ENCODE data around the gene DDB1.

- TF ChIP-seq POLR2AphosphoS5 (IDR thresholded peaks at IDR 0.05; ENCODE audit: low read depth, low read length), result no peak
- TF ChIP-seq POLR2A (IDR thresholded peaks at IDR 0.05; ENCODE audit: low read depth, low read length), result no peak
- no peak for TF ChIP-seq TAF1 (IDR thresholded peaks at IDR 0.05; ENCODE audit: borderline replicate concordance, low read depth, low read length)
These were observed 44.7 kb upstream of the DDB1 start for GRCh38 chr11:61377461-61378160.

All from GM12892 (cell line).